ENCODE measurements around the gene RNF183. TPM values are rescaled to one million over a fixed set of nuclear protein-coding genes. Genes with fewer than 3 reads are reported as not detected.

RNF183 gene
- total RNA-seq, 4 donors from 2014 or later: not detected

- H3K4me1 ChIP-seq: peaks cover 10 to 17% of the 10 kb centered on the region in 2 donors
Observed at GRCh38 chr9:113345190-113345589, 42.0 kb upstream of the RNF183 start.

GRCh38 chr9:113343732-113344231, 40.6 kb upstream of the RNF183 start:
- no peak for TF ChIP-seq POLR2A (IDR thresholded peaks at IDR 0.05)
- TF ChIP-seq CTCF (IDR thresholded peaks at IDR 0.05 in 4 of 5, conservative IDR thresholded peaks at IDR 0.05 in 1 of 5): no peak
- intact Hi-C loops (cut with DNase I; ENCODE audit: low total_unique reads) (loop anchor here (5.0 to 10.0 kb wide), 2 partner anchors 59 to 289 kb away; partner anchors contain the start of genes ALAD and ZFP37), in situ Hi-C loops (cut with MboI; ENCODE audit: low sequenced_read_pairs in 4 of 4) (no loop called here)
- Histone ChIP-seq H3K27ac (peak overlapping the region in 3 of 4 donors; percentile 14 to 56 (median 51)), H3K36me3 (no peaks in the 10 kb centered on the region), H3K4me3 (no peak overlapping the region), H3K4me1 (peaks cover 9 to 20% of the 10 kb centered on the region in 2 donors), H3K9me3 (no peaks in the 10 kb centered on the region), H3K27me3 (no peaks in the 10 kb centered on the region)
- ATAC-seq: peak; percentile 22 to 29
- peak; percentile 18 to 41 for DNase-seq

More at GRCh38 chr9:113345190-113345589, 42.0 kb upstream of the RNF183 start:
- intact Hi-C loops (cut with DNase I; ENCODE audit: low total_unique reads) (loop anchor here (10.0 kb wide), 1 partner anchor 290 kb away; the partner anchor contains the start of gene ZFP37), in situ Hi-C loops (cut with MboI; ENCODE audit: low sequenced_read_pairs in 4 of 4) (no loop called here)
- Histone ChIP-seq H3K27ac (no peak overlapping the region), H3K9me3 (no peaks in the 10 kb centered on the region), H3K36me3 (no peaks in the 10 kb centered on the region), H3K4me3 (no peak overlapping the region), H3K27me3 (peaks cover 4 to 6% (median 6%) of the 10 kb centered on the region in 3 donors)
- TF ChIP-seq POLR2A (IDR thresholded peaks at IDR 0.05) (no peak), CTCF (IDR thresholded peaks at IDR 0.05 in 4 of 5, conservative IDR thresholded peaks at IDR 0.05 in 1 of 5) (no peak)
- no peak for DNase-seq
- no peak for ATAC-seq

GRCh38 chr9:113341712-113342410, 38.7 kb upstream of the RNF183 start:
- peaks cover 9 to 20% of the 10 kb centered on the region in 2 donors for H3K4me1 ChIP-seq
- H3K27me3 ChIP-seq: no peaks in the 10 kb centered on the region
- in situ Hi-C loops (cut with MboI; ENCODE audit: low sequenced_read_pairs in 4 of 4) (no loop called here), intact Hi-C loops (cut with DNase I; ENCODE audit: low total_unique reads) (loop anchor here (5.0 to 10.0 kb wide), 2 partner anchors 60 to 287 kb away; partner anchors contain the start of genes ALAD and ZFP37)
- ATAC-seq (no peak), DNase-seq (no peak)
- H3K36me3 ChIP-seq: no peaks in the 10 kb centered on the region
- H3K4me3 ChIP-seq: no peak overlapping the region
- TF ChIP-seq CTCF (IDR thresholded peaks at IDR 0.05 in 4 of 5, conservative IDR thresholded peaks at IDR 0.05 in 1 of 5) (no peak), POLR2A (IDR thresholded peaks at IDR 0.05) (no peak)
- no peaks in the 10 kb centered on the region for H3K9me3 ChIP-seq
- no peak overlapping the region for H3K27ac ChIP-seq

GRCh38 chr9:113340011-113340699, 37.0 kb upstream of the RNF183 start, which contains the start of gene WDR31:
WDR31 (minus strand) TSS chr9:113340275; CDS start chr9:113332022, 8,253 bp downstream.
- no peaks in the 10 kb centered on the region for H3K9me3 ChIP-seq
- H3K36me3 ChIP-seq: no peaks in the 10 kb centered on the region
- in situ Hi-C loops (cut with MboI; ENCODE audit: low sequenced_read_pairs in 4 of 4) (no loop called here), intact Hi-C loops (cut with DNase I; ENCODE audit: low total_unique reads) (loop anchor here (1.0 to 10.0 kb wide), 3 partner anchors 62 to 285 kb away; partner anchors contain the start of genes ALAD, CDC26, PRPF4 and ZFP37)
- ATAC-seq (peak; percentile 95 to 97), DNase-seq (peak; percentile 68 to 76)
- H3K4me3 ChIP-seq: peak within 1 kb of the TSS; percentile 67 to 96 (median 87)
- H3K27ac ChIP-seq: peak within 1 kb of the TSS; percentile 60 to 77 (median 70)
- TF ChIP-seq CTCF (IDR thresholded peaks at IDR 0.05 in 4 of 5, conservative IDR thresholded peaks at IDR 0.05 in 1 of 5) (no peak), POLR2A (IDR thresholded peaks at IDR 0.05) (peak in 1 of 2 donors; percentile 26)
- H3K27me3 ChIP-seq: no peaks in the 10 kb centered on the region
- peaks cover 9 to 20% of the 10 kb centered on the region in 2 donors for H3K4me1 ChIP-seq

Measured in gastrocnemius medialis (tissue), 4 donors.